ENCODE results near the gene GRK1. TPM values are rescaled to one million over a fixed set of nuclear protein-coding genes. Genes with fewer than 3 reads are reported as not detected.

GRK1 gene
- total and polyA plus RNA-seq, 2 of the 8 experiments (the other 6 are each of a cell fraction or from before 2014, with no cell fraction given): 0.12 TPM; not detected in 1

- ChIA-PET CTCF (ENCODE audit: partially characterized antibody) (interaction anchor here (1.4 kb wide), 1 partner anchor 8 kb away, joined by 3 read pairs; no protein-coding TSS in a partner anchor), POLR2A (ENCODE audit: partially characterized antibody) (no interaction called here)
- no peak overlapping the region for H3K9ac ChIP-seq (replicated peaks in 1 of 4; ENCODE audit: extremely low read depth in 1 of 4, low read depth in 3 of 4, low read length in 3 of 4)
- no peak overlapping the region for H2AK5ac ChIP-seq (ENCODE audit: low read depth, low read length)
- H3K9me3 ChIP-seq (ENCODE audit: insufficient read depth in 2 of 2, low read depth in 1 of 2, low read length in 1 of 2): no peaks in the 10 kb centered on the region
- H3K18ac ChIP-seq (ENCODE audit: extremely low read depth, low read length): no peak overlapping the region
- peaks cover 16% of the 10 kb centered on the region; the same call in 1 of the 2 replicates for H3K23me2 ChIP-seq (ENCODE audit: low read depth, low read length)
- peaks cover 0 to 8% of the 10 kb centered on the region in 2 experiments for H4K20me1 ChIP-seq (replicated peaks in 1 of 2; ENCODE audit: control insufficient read depth in 1 of 2, insufficient read depth in 2 of 2, low read length in 2 of 2)
- H3K4me2 ChIP-seq (ENCODE audit: insufficient read depth in 1 of 2, low read depth in 2 of 2, low read length in 2 of 2): no peak overlapping the region
- no peak overlapping the region for H2BK120ac ChIP-seq (replicated peaks; ENCODE audit: low read depth, low read length)
- no peak overlapping the region for H3K4me3 ChIP-seq (ENCODE audit: extremely low read depth in 1 of 4, insufficient read depth in 2 of 4, low read depth in 3 of 4, low read length in 4 of 4)
- no peak overlapping the region for H2AFZ ChIP-seq (ENCODE audit: low read length)
- TF ChIP-seq POLR2A (IDR thresholded peaks at IDR 0.05; ENCODE audit: control extremely low read depth in 1 of 2, low read depth in 2 of 2, low read length in 2 of 2): no peak
- no peak for TF ChIP-seq HDAC6 (IDR thresholded peaks at IDR 0.05; ENCODE audit: low read depth, low read length)
- TF ChIP-seq BACH1 (IDR thresholded peaks at IDR 0.05; ENCODE audit: low read length): no peak
- no peak for TF ChIP-seq JUN (IDR thresholded peaks at IDR 0.05; ENCODE audit: low read depth, low read length)
- TF ChIP-seq NANOG (IDR thresholded peaks at IDR 0.05; ENCODE audit: insufficient read depth, low read depth, low read length, poor library complexity, severe bottlenecking): no peak
- H3K79me1 ChIP-seq (ENCODE audit: low read depth, low read length): no peaks in the 10 kb centered on the region; the same call in 1 of the 2 replicates
- H3K4me1 ChIP-seq (replicated peaks in 1 of 4; ENCODE audit: control insufficient read depth in 3 of 4, insufficient read depth in 4 of 4, low read length in 3 of 4): peaks cover 4 to 14% (median 8%) of the 10 kb centered on the region in 4 experiments; a peak in 6 of 7 replicates
- no peak overlapping the region for H2BK5ac ChIP-seq (ENCODE audit: low read depth, low read length)
- H3K14ac ChIP-seq (ENCODE audit: insufficient read length): no peak overlapping the region
- H2BK20ac ChIP-seq (ENCODE audit: low read length): no peak overlapping the region
- FAIRE-seq: no peak
- WGBS, 2 experiments (ENCODE audit: extremely low coverage in 1 of 2, insufficient coverage in 1 of 2, insufficient read length in 1 of 2, insufficient replicate concordance in 2 of 2, low coverage in 1 of 2, low lambda C conversion rate in 2 of 2, missing lambda C conversion rate in 1 of 2): 95% methylated on average over 7 of the region's 7 CpGs; no CpG with 5 or more reads in 1 of the 2 experiments
- 0 out of 2 replicates have a peak overlapping the region, but pooled peaks have one; percentile 9 for H2BK12ac ChIP-seq (ENCODE audit: low read depth, low read length)
- no peak overlapping the region for H4K5ac ChIP-seq (ENCODE audit: insufficient read length, low read depth, low read length)
- DNase-seq (ENCODE audit: low read depth in 1 of 2, low spot score in 2 of 2): no peak
- peak overlapping the region; percentile 72; the same call in 1 of the 2 replicates for H2BK15ac ChIP-seq (ENCODE audit: low read length)
- 0 out of 2 replicates have a peak overlapping the region, but pooled peaks have one; percentile 12 for H4K8ac ChIP-seq (ENCODE audit: extremely low read depth, insufficient read depth, low read length)
- no peak overlapping the region for H3K4ac ChIP-seq (replicated peaks; ENCODE audit: insufficient read length, low read depth, low read length)
- no peak overlapping the region for H3K56ac ChIP-seq (replicated peaks; ENCODE audit: insufficient read length, low read depth, low read length)
- no peaks in the 10 kb centered on the region for H3K36me3 ChIP-seq (ENCODE audit: control insufficient read depth in 2 of 4, insufficient read depth in 4 of 4, low read length in 3 of 4)
- no peak overlapping the region for H3K23ac ChIP-seq (ENCODE audit: insufficient read length)
- no peak overlapping the region for H4K91ac ChIP-seq (replicated peaks; ENCODE audit: insufficient read length, low read length)
- H3K79me2 ChIP-seq (ENCODE audit: control insufficient read depth in 1 of 2, insufficient read depth in 2 of 2, low read length in 2 of 2): peaks cover 0 to 4% of the 10 kb centered on the region in 2 experiments; a peak in 1 of 4 replicates
- no peak overlapping the region for H3K27ac ChIP-seq (ENCODE audit: low read depth, low read length)
- peaks cover 2 to 32% (median 25%) of the 10 kb centered on the region in 4 experiments for H3K27me3 ChIP-seq (replicated peaks in 1 of 4; ENCODE audit: control insufficient read depth in 3 of 4, extremely low read depth in 1 of 4, insufficient read depth in 3 of 4, low read length in 3 of 4)
Measured at GRCh38 chr13:113761136-113761535, 94.1 kb downstream of the GRK1 start.
